ENCODE results near the gene GDF7.

GDF7 gene

DNA sequence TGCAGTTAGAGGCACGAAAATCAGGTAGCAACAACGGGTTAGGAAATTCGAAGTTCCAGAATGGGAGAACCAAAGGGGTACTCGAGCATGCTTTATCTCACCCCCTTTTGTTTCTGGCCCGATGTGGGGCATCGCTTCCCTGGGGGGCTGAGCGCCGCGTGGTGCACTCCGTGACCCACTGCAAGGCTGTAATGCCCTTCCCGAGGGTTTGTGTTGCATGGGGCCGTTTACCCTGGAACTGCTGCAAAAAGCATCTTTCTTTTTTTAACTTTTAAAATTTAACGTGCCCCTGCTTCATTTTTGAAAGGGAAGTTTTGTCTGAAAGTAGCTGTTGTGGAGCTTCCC is 4.8 kb downstream of the GDF7 start:
- DNase-seq (ENCODE audit: low spot score) (no peak), ATAC-seq (ENCODE audit: low read depth) (no peak)
- H3K4me1 ChIP-seq (ENCODE audit: insufficient read depth, poor library complexity, severe bottlenecking): no peaks in the 10 kb centered on the region
- no peaks in the 10 kb centered on the region for H3K9me3 ChIP-seq (ENCODE audit: severe bottlenecking)
- peaks cover 63% of the 10 kb centered on the region for H3K27me3 ChIP-seq (ENCODE audit: insufficient read depth, poor library complexity, severe bottlenecking)
- H3K27ac ChIP-seq (ENCODE audit: poor library complexity, severe bottlenecking): no peak overlapping the region
- H3K4me3 ChIP-seq (ENCODE audit: severe bottlenecking): no peak overlapping the region
- TF ChIP-seq CTCF (IDR thresholded peaks at IDR 0.05; ENCODE audit: poor library complexity, severe bottlenecking): no peak
- no peaks in the 10 kb centered on the region for H3K36me3 ChIP-seq (ENCODE audit: low read depth)

DNA sequence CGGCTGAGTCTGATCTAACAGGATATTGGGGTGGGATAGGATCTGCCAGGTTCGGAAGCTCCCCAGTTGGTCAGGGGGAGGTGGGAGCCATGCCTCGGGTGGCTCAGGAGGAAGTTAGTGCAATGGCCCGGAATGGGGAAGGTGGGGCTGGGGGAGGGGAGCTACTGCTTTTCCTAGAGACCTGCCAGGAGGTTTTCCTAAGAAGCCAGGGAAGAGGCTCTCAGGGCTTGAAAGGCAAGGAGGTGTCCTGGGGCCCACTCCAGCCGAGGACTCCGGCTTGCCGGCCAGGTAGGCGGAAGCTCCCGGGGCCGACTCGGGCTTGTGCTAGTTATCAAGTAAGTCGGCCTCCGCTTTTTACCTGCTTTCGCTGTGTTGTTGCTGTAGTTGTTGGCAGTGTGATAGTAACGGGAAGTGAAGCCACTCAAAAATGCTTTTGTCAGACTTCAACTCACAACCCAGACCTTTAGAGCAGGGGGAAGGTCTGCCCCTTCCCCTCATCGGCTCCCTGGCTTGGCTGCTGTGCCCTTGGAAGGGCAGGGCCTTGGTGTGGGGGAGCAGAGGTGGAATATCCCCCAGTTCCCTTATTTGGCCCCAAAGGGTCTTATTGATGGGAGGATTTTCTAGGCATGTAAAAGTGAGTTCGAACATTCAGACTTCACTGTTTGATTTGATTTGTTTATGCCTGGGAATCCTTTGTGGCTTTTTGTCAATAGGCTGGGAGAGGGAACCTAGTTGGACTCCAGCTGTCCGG is 5.4 kb downstream of the GDF7 start:
- Histone ChIP-seq H3K4me3 (ENCODE audit: severe bottlenecking) (no peak overlapping the region), H3K9me3 (ENCODE audit: severe bottlenecking) (no peaks in the 10 kb centered on the region), H3K36me3 (ENCODE audit: low read depth) (no peaks in the 10 kb centered on the region), H3K27me3 (ENCODE audit: insufficient read depth, poor library complexity, severe bottlenecking) (peaks cover 60% of the 10 kb centered on the region), H3K4me1 (ENCODE audit: insufficient read depth, poor library complexity, severe bottlenecking) (no peaks in the 10 kb centered on the region), H3K27ac (ENCODE audit: poor library complexity, severe bottlenecking) (no peak overlapping the region)
- ATAC-seq (ENCODE audit: low read depth) (no peak), DNase-seq (ENCODE audit: low spot score) (no peak)
- no peak for TF ChIP-seq CTCF (IDR thresholded peaks at IDR 0.05; ENCODE audit: poor library complexity, severe bottlenecking)

GRCh38 chr2:20673686-20674308 is 6.9 kb downstream of the GDF7 start:
- Histone ChIP-seq H3K4me3 (ENCODE audit: severe bottlenecking) (no peak overlapping the region), H3K27me3 (ENCODE audit: insufficient read depth, poor library complexity, severe bottlenecking) (peaks cover 46% of the 10 kb centered on the region), H3K36me3 (ENCODE audit: low read depth) (no peaks in the 10 kb centered on the region), H3K9me3 (ENCODE audit: severe bottlenecking) (no peaks in the 10 kb centered on the region), H3K27ac (ENCODE audit: poor library complexity, severe bottlenecking) (no peak overlapping the region), H3K4me1 (ENCODE audit: insufficient read depth, poor library complexity, severe bottlenecking) (no peaks in the 10 kb centered on the region)
- ATAC-seq (ENCODE audit: low read depth) (no peak), DNase-seq (ENCODE audit: low spot score) (no peak)
- no peak for TF ChIP-seq CTCF (IDR thresholded peaks at IDR 0.05; ENCODE audit: poor library complexity, severe bottlenecking)

- no peaks in the 10 kb centered on the region for H3K9me3 ChIP-seq (ENCODE audit: severe bottlenecking)
- H3K27me3 ChIP-seq (ENCODE audit: insufficient read depth, poor library complexity, severe bottlenecking): peaks cover 39% of the 10 kb centered on the region
- H3K4me1 ChIP-seq (ENCODE audit: insufficient read depth, poor library complexity, severe bottlenecking): no peaks in the 10 kb centered on the region
- no peak for DNase-seq (ENCODE audit: low spot score)
- no peaks in the 10 kb centered on the region for H3K36me3 ChIP-seq (ENCODE audit: low read depth)
- TF ChIP-seq CTCF (IDR thresholded peaks at IDR 0.05; ENCODE audit: poor library complexity, severe bottlenecking): no peak
- no peak for ATAC-seq (ENCODE audit: low read depth)
- H3K4me3 ChIP-seq (ENCODE audit: severe bottlenecking): no peak overlapping the region
- H3K27ac ChIP-seq (ENCODE audit: poor library complexity, severe bottlenecking): no peak overlapping the region
These were observed 7.5 kb downstream of the GDF7 start for GRCh38 chr2:20674309-20674965.

All from RWPE2 (cell line).